Measurements from ENCODE around the gene FAM216B. TPM values are rescaled to one million over a fixed set of nuclear protein-coding genes. Genes with fewer than 3 reads are reported as not detected.

Gene FAM216B
- total and polyA plus RNA-seq, 2 of the 8 experiments (the other 6 are each of a cell fraction or from before 2014, with no cell fraction given), result not detected

DNA sequence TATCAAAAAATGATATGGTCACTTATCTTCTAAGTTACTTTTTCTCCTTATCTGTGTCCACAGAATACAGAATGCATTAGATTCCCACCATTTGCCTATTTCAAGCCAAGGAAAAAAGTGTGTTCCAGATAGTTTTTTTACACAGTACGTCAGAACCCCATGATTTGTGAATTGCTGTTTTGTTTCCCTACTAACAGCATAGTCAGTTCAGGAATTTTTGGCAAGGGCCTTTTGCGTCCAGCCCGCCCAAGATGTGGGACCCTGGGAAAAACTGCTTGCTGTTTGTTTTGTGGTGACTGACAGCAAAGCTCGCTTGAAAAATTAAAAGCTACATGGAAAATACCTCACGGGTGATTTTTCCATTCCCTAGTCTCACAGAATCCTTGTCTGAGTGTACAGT is 20.4 kb upstream of the FAM216B start (continued):
- TF ChIP-seq, protein P1, sequence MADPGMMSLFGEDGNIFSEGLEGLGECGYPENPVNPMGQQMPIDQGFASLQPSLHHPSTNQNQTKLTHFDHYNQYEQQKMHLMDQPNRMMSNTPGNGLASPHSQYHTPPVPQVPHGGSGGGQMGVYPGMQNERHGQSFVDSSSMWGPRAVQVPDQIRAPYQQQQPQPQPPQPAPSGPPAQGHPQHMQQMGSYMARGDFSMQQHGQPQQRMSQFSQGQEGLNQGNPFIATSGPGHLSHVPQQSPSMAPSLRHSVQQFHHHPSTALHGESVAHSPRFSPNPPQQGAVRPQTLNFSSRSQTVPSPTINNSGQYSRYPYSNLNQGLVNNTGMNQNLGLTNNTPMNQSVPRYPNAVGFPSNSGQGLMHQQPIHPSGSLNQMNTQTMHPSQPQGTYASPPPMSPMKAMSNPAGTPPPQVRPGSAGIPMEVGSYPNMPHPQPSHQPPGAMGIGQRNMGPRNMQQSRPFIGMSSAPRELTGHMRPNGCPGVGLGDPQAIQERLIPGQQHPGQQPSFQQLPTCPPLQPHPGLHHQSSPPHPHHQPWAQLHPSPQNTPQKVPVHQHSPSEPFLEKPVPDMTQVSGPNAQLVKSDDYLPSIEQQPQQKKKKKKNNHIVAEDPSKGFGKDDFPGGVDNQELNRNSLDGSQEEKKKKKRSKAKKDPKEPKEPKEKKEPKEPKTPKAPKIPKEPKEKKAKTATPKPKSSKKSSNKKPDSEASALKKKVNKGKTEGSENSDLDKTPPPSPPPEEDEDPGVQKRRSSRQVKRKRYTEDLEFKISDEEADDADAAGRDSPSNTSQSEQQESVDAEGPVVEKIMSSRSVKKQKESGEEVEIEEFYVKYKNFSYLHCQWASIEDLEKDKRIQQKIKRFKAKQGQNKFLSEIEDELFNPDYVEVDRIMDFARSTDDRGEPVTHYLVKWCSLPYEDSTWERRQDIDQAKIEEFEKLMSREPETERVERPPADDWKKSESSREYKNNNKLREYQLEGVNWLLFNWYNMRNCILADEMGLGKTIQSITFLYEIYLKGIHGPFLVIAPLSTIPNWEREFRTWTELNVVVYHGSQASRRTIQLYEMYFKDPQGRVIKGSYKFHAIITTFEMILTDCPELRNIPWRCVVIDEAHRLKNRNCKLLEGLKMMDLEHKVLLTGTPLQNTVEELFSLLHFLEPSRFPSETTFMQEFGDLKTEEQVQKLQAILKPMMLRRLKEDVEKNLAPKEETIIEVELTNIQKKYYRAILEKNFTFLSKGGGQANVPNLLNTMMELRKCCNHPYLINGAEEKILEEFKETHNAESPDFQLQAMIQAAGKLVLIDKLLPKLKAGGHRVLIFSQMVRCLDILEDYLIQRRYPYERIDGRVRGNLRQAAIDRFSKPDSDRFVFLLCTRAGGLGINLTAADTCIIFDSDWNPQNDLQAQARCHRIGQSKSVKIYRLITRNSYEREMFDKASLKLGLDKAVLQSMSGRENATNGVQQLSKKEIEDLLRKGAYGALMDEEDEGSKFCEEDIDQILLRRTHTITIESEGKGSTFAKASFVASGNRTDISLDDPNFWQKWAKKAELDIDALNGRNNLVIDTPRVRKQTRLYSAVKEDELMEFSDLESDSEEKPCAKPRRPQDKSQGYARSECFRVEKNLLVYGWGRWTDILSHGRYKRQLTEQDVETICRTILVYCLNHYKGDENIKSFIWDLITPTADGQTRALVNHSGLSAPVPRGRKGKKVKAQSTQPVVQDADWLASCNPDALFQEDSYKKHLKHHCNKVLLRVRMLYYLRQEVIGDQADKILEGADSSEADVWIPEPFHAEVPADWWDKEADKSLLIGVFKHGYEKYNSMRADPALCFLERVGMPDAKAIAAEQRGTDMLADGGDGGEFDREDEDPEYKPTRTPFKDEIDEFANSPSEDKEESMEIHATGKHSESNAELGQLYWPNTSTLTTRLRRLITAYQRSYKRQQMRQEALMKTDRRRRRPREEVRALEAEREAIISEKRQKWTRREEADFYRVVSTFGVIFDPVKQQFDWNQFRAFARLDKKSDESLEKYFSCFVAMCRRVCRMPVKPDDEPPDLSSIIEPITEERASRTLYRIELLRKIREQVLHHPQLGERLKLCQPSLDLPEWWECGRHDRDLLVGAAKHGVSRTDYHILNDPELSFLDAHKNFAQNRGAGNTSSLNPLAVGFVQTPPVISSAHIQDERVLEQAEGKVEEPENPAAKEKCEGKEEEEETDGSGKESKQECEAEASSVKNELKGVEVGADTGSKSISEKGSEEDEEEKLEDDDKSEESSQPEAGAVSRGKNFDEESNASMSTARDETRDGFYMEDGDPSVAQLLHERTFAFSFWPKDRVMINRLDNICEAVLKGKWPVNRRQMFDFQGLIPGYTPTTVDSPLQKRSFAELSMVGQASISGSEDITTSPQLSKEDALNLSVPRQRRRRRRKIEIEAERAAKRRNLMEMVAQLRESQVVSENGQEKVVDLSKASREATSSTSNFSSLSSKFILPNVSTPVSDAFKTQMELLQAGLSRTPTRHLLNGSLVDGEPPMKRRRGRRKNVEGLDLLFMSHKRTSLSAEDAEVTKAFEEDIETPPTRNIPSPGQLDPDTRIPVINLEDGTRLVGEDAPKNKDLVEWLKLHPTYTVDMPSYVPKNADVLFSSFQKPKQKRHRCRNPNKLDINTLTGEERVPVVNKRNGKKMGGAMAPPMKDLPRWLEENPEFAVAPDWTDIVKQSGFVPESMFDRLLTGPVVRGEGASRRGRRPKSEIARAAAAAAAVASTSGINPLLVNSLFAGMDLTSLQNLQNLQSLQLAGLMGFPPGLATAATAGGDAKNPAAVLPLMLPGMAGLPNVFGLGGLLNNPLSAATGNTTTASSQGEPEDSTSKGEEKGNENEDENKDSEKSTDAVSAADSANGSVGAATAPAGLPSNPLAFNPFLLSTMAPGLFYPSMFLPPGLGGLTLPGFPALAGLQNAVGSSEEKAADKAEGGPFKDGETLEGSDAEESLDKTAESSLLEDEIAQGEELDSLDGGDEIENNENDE (IDR thresholded peaks at IDR 0.05; ENCODE audit: insufficient replicate concordance, low read length), result no peak
- no peak for TF ChIP-seq EP300 (IDR thresholded peaks at IDR 0.05; ENCODE audit: borderline replicate concordance in 1 of 2, low read depth in 2 of 2, low read length in 2 of 2)
- TF ChIP-seq CEBPB (IDR thresholded peaks at IDR 0.05; ENCODE audit: low read depth, low read length), result no peak
- TF ChIP-seq JUND (IDR thresholded peaks at IDR 0.05; ENCODE audit: low read length), result no peak
- TF ChIP-seq SP1 (IDR thresholded peaks at IDR 0.05; ENCODE audit: low read depth, low read length), result no peak
- TF ChIP-seq POLR2A (IDR thresholded peaks at IDR 0.05; ENCODE audit: control extremely low read depth in 1 of 2, low read depth in 2 of 2, low read length in 2 of 2), result no peak
- TF ChIP-seq SRF (IDR thresholded peaks at IDR 0.05; ENCODE audit: low read depth, low read length), result no peak
- TF ChIP-seq RAD21 (IDR thresholded peaks at IDR 0.05 in 1 of 2, conservative IDR thresholded peaks at IDR 0.05 in 1 of 2; ENCODE audit: low read depth in 2 of 2, low read length in 2 of 2), result no peak
- no peak for TF ChIP-seq JUN (IDR thresholded peaks at IDR 0.05; ENCODE audit: low read depth, low read length)
